Transverse colon (tissue), 3 donors: ENCODE results near the gene U2AF1.
"Not testable (repeated sequence)": the region's sequence is repeated elsewhere in the genome, so short reads cannot be mapped to it uniquely, and the experiment has no call there.

ENCODE experiments used
- EP300 ChIP-seq: sonication (generic); formaldehyde crosslinking; IDR thresholded peaks from one replicate; pipeline ENCODE4 v1.6.1; 2017; ENCODE audit warnings: antibody characterized with exemption, low read depth
- TF ChIP-seq, protein P1 (sequence below), 5 experiments: fragments of 200-600 bp in 3 of 5; fragments of 450-650 bp in 2 of 5; sonication (generic) in 3 of 5; IDR thresholded peaks; 1 replicate in 2 of 5; 2 replicates in 3 of 5; pipeline ENCODE4 v1.5.1; 2016 to 2017; ENCODE audit warnings: antibody characterized with exemption in 5 of 5, inconsistent platforms in 3 of 5, mild to moderate bottlenecking in 2 of 5, moderate library complexity in 1 of 5

DNA sequence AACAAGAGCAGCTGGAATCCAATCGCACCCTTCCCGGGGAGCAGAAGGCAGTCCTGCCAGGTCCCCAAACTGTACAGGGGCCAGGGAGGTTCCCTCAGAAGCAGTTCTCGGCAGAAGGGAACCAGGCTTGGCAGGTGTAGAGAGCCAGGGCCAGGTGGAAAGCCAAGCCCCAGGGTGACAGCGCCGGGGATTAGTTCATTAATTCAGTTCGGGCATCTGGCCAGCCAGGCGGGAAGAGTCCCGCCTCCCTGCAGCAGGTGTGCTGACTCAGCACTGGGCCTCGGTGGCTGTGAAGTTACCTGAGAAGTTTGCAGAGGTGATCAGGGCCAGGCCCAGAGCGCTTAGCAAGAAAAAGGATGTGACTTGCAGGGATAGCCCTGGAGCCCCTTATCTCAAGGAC is 37.7 kb downstream of the U2AF1 start:
- TF ChIP-seq, protein P1, sequence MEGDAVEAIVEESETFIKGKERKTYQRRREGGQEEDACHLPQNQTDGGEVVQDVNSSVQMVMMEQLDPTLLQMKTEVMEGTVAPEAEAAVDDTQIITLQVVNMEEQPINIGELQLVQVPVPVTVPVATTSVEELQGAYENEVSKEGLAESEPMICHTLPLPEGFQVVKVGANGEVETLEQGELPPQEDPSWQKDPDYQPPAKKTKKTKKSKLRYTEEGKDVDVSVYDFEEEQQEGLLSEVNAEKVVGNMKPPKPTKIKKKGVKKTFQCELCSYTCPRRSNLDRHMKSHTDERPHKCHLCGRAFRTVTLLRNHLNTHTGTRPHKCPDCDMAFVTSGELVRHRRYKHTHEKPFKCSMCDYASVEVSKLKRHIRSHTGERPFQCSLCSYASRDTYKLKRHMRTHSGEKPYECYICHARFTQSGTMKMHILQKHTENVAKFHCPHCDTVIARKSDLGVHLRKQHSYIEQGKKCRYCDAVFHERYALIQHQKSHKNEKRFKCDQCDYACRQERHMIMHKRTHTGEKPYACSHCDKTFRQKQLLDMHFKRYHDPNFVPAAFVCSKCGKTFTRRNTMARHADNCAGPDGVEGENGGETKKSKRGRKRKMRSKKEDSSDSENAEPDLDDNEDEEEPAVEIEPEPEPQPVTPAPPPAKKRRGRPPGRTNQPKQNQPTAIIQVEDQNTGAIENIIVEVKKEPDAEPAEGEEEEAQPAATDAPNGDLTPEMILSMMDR (IDR thresholded peaks at IDR 0.05) = not testable (repeated sequence)
- not testable (repeated sequence) for TF ChIP-seq EP300
